Ovary (tissue), 3 donors: ENCODE results near the gene SPATA45.

Experiments
- CTCF ChIP-seq, 3 donors: fragments of 450-650 bp in 2 of 3; fragments of 200-600 bp in 1 of 3; IDR thresholded peaks; one replicate each; pipeline versions ENCODE4 v1.5.1 to v1.8.0; 2016 to 2022; ENCODE audit warnings: antibody characterized with exemption in 3 of 3, mild to moderate bottlenecking in 1 of 3
- POLR2A ChIP-seq: fragments of 450-650 bp; IDR thresholded peaks from one replicate; pipeline ENCODE4 v1.6.1; 2017; ENCODE audit warnings: antibody characterized with exemption, mild to moderate bottlenecking, moderate library complexity
- donor health status: DM: no; HTN: no; CAD: no.

GRCh38 chr1:212879947-212880690 lies 32.7 kb upstream of the SPATA45 start:
- TF ChIP-seq CTCF (IDR thresholded peaks at IDR 0.05) (no peak), POLR2A (no peak)
